ENCODE data around the gene ASGR2. TPM values are rescaled to one million over a fixed set of nuclear protein-coding genes. Genes with fewer than 3 reads are reported as not detected.
A peak's percentile ranks its signal among the peaks of the same experiment; 100 is the strongest.

The ASGR2 gene
- total and polyA plus RNA-seq, 2 of the 13 experiments (the other 11 are each of a cell fraction or from before 2014, with no cell fraction given) = 320 to 754 TPM

DNA sequence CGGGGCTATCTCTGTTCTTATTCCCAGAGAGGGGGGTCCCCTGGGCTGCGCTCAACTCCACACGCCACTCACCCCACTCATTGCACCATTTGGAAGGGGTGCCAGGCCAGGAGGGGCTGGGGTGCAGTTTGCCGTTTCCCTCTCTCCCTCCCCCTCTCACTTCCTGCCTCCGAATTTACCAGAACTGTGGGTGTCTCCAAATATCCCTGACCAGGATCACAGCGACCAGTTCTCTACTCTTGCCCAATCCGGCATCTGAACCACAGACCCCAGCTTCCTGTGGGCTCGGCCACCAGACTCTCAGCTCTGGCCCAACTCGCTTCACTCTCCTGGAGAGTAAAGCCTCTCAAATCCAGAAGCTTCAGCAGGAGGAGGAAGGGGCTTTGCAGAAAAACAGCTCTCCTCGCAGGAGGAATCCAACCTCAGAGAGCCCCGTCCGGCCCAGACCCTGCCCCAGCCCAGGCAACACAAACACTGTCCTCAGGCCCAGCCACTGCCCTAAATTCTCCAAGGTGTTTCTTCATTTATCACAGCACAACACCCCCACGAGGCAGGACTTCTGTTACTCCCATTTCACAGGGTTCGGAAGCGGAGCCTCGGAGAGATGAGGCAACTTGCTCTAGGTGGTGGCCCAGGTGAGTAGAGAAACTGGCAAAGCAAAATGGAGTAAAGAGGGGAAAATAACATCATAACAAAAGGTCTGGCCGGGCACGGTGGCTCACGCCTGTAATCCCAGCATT, 423 bp upstream of the ASGR2 start (continued):
- TF ChIP-seq, protein P1, sequence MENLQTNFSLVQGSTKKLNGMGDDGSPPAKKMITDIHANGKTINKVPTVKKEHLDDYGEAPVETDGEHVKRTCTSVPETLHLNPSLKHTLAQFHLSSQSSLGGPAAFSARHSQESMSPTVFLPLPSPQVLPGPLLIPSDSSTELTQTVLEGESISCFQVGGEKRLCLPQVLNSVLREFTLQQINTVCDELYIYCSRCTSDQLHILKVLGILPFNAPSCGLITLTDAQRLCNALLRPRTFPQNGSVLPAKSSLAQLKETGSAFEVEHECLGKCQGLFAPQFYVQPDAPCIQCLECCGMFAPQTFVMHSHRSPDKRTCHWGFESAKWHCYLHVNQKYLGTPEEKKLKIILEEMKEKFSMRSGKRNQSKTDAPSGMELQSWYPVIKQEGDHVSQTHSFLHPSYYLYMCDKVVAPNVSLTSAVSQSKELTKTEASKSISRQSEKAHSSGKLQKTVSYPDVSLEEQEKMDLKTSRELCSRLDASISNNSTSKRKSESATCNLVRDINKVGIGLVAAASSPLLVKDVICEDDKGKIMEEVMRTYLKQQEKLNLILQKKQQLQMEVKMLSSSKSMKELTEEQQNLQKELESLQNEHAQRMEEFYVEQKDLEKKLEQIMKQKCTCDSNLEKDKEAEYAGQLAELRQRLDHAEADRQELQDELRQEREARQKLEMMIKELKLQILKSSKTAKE (CRISPR knock-in tag; IDR thresholded peaks at IDR 0.05; ENCODE audit: borderline replicate concordance) = peak; percentile 1; the same call in 1 of the 2 replicates
- TF ChIP-seq, protein P2, sequence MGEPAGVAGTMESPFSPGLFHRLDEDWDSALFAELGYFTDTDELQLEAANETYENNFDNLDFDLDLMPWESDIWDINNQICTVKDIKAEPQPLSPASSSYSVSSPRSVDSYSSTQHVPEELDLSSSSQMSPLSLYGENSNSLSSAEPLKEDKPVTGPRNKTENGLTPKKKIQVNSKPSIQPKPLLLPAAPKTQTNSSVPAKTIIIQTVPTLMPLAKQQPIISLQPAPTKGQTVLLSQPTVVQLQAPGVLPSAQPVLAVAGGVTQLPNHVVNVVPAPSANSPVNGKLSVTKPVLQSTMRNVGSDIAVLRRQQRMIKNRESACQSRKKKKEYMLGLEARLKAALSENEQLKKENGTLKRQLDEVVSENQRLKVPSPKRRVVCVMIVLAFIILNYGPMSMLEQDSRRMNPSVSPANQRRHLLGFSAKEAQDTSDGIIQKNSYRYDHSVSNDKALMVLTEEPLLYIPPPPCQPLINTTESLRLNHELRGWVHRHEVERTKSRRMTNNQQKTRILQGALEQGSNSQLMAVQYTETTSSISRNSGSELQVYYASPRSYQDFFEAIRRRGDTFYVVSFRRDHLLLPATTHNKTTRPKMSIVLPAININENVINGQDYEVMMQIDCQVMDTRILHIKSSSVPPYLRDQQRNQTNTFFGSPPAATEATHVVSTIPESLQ (CRISPR knock-in tag; conservative IDR thresholded peaks at IDR 0.05) = no peak
- TF ChIP-seq ERF (CRISPR knock-in tag; IDR thresholded peaks at IDR 0.05) (peak; percentile 80), ZNF17 (CRISPR knock-in tag; IDR thresholded peaks at IDR 0.05) (no peak), NR2F1 (CRISPR knock-in tag; IDR thresholded peaks at IDR 0.05) (no peak; a peak in 1 of 4 replicates), ZMYM3 (CRISPR knock-in tag; IDR thresholded peaks at IDR 0.05) (no peak), U2AF1 (optimal IDR thresholded peaks at IDR 0.05; ENCODE audit: low read depth, low read length) (peak; percentile 14), SIX1 (CRISPR knock-in tag; IDR thresholded peaks at IDR 0.05; ENCODE audit: borderline replicate concordance) (no peak), ZC3H4 (CRISPR knock-in tag; IDR thresholded peaks at IDR 0.05; ENCODE audit: borderline replicate concordance) (peak; percentile 84), ZNF773 (CRISPR knock-in tag; IDR thresholded peaks at IDR 0.05; ENCODE audit: borderline replicate concordance) (no peak), ZNF20 (CRISPR knock-in tag; IDR thresholded peaks at IDR 0.05) (no peak), ZNF205 (CRISPR knock-in tag; IDR thresholded peaks at IDR 0.05) (no peak), TEAD2 (CRISPR knock-in tag; IDR thresholded peaks at IDR 0.05) (no peak; the same call in 1 of the 2 replicates), PHF8 (CRISPR knock-in tag; IDR thresholded peaks at IDR 0.05) (peak; percentile 13; the same call in 1 of the 2 replicates), ZNF383 (CRISPR knock-in tag; IDR thresholded peaks at IDR 0.05; ENCODE audit: borderline replicate concordance) (no peak), EHMT2 (IDR thresholded peaks at IDR 0.05; ENCODE audit: borderline replicate concordance, low read depth, low read length) (no peak; the same call in 1 of the 2 replicates), ATF1 (CRISPR knock-in tag; IDR thresholded peaks at IDR 0.05) (no peak), NCOA1 (CRISPR knock-in tag; IDR thresholded peaks at IDR 0.05) (no peak), NR2F6 (IDR thresholded peaks at IDR 0.05) (no peak; the same call in 1 of the 2 replicates), NR2F6 (CRISPR knock-in tag; IDR thresholded peaks at IDR 0.05) (peak; percentile 32; the same call in 1 of the 2 replicates), ZNF563 (CRISPR knock-in tag; IDR thresholded peaks at IDR 0.05) (no peak), ELF4 (CRISPR knock-in tag; IDR thresholded peaks at IDR 0.05; ENCODE audit: borderline replicate concordance) (no peak; the same call in 1 of the 2 replicates)
- TF ChIP-seq, protein P3, sequence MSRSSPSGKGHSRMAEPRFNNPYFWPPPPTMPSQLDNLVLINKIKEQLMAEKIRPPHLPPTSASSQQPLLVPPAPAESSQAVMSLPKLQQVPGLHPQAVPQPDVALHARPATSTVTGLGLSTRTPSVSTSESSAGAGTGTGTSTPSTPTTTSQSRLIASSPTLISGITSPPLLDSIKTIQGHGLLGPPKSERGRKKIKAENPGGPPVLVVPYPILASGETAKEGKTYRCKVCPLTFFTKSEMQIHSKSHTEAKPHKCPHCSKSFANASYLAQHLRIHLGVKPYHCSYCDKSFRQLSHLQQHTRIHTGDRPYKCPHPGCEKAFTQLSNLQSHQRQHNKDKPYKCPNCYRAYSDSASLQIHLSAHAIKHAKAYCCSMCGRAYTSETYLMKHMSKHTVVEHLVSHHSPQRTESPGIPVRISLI (CRISPR knock-in tag; IDR thresholded peaks at IDR 0.05; ENCODE audit: borderline replicate concordance) = no peak
- TF ChIP-seq, protein P4, sequence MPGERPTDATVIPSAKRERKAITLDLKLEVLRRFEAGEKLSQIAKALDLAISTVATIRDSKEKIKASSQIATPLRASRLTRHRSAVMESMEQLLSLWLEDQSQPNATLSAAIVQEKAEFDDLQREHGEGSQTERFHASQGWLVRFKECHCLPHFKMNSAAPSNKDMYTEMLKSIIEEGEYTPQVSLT (CRISPR knock-in tag; IDR thresholded peaks at IDR 0.05; ENCODE audit: borderline replicate concordance, low read depth) = no peak
- TF ChIP-seq, protein P5, sequence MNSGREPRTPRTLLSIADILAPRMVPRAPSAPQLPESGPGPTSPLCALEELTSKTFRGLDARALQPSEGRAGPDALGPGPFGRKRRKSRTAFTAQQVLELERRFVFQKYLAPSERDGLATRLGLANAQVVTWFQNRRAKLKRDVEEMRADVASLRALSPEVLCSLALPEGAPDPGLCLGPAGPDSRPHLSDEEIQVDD (CRISPR knock-in tag; IDR thresholded peaks at IDR 0.05; ENCODE audit: borderline replicate concordance) = no peak
